ENCODE results near the gene GPC6.

- TF ChIP-seq POLR2A (IDR thresholded peaks at IDR 0.05; ENCODE audit: extremely low read depth, insufficient read length) (no peak), CTCF (IDR thresholded peaks at IDR 0.05; ENCODE audit: low read depth, low read length) (no peak)
Observed at GRCh38 chr13:93561576-93562225, 335.1 kb downstream of the GPC6 start.

Measured in NB4 (cell line).